Posterior cingulate gyrus (tissue), 11 donors: ENCODE results near the gene HEATR9.

ENCODE experiments used
- DNase-seq, 10 donors: peaks; one replicate each; pipeline versions ENCODE4 v3.0.0 to v3.0.0-alpha.2; 2020 to 2021; ENCODE audit warnings: mixed read lengths in 3 of 10
- intact Hi-C: fragments of 100-400 bp; cut with DNase I; formaldehyde crosslinking; loops from one replicate; pipeline ENCODE4 v1.15.1; 2023

The HEATR9 gene

DNA sequence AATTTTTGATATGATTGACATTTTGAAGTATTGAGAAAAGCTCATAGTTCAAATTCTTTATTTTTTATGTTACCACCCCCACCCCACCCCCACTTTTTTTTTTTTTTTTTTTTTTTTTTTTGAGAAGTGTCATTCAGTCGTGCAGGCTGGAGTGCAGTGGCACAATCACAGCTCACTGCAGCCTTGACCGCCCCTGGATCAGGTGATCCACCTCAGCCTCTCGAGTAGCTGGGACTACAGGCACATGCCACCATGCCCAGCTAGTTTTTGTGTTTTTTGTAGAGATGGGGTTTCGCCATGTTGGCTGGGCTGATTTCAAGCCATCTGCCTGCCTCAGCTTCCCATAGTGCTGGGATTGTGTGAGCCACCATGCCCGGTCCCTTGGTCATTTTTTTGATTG, 52.0 kb downstream of the HEATR9 start:
- DNase-seq, result no peak
- intact Hi-C loops, result no loop called here

DNA sequence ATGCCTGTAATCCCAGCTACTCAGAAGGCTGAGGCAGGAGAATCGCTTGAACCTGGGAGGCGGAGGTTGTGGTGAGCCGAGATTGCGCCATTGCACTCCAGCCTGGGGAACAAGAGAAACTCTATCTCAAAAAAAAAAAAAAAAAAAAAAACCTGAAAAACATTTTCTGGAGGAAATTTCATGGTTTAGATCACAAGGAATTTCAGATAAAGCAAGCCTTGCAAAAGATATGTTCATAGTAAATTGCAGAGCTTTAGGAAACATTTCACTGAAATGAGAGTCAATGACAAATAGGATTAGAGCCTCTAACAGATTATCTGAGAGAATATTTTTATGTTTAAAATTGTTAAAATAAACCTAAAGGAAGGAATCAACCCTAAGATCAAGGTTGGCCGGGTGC, 56.2 kb downstream of the HEATR9 start:
- no peak for DNase-seq
- intact Hi-C loops, result no loop called here

DNA sequence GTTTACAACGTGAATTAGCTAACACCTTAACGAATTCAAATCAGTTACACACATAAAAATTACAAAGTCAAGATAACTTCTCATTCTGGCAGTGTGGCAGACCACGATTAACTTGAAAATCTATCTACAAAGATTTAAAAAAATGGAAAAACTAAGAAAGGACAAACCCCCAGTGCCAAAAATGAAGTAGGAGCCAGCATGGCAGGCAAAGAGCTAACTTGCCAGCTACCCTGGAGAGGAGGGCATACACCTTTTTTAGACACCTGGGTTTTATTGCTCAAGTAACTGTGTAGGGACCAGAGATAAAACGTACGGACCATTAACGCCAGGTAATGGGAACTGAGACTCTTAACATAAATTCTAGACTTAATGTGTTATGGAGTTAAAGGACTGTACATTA, 56.9 kb downstream of the HEATR9 start:
- DNase-seq, result no peak
- intact Hi-C loops, result no loop called here

DNA sequence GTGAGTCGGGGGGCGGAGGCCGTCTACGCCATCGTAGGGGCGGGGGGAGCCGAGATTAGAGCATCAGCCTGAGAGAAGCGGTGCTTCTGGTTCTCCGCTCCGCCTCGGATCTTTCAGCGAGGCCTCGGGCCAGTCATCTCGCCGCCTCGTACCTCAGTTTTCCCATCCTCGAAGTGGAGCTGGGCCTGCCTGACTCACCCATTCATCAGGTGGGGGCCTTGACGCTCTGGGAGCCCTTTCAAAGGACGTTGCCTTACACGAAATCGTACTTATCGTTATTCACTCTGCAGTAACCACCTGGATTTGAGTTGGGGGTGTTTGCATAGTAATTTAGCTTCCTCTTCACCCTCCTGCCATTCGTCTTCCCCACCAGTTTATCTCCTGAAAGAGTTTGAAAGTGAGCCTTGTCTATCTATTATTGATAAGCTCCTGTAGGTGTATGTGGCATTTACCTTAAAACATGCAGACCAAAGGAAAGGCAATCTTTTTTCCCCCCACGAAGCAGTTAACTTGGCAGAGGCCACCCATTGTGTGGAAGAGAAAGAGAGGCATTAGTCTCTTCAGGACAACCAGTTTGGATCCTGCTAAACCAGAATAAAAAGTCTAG, 58.7 kb downstream of the HEATR9 start:
- DNase-seq, result no peak
- intact Hi-C loops, result loop anchor here (1.0 to 5.0 kb wide), 2 partner anchors 46 to 243 kb away; no protein-coding TSS in a partner anchor

DNA sequence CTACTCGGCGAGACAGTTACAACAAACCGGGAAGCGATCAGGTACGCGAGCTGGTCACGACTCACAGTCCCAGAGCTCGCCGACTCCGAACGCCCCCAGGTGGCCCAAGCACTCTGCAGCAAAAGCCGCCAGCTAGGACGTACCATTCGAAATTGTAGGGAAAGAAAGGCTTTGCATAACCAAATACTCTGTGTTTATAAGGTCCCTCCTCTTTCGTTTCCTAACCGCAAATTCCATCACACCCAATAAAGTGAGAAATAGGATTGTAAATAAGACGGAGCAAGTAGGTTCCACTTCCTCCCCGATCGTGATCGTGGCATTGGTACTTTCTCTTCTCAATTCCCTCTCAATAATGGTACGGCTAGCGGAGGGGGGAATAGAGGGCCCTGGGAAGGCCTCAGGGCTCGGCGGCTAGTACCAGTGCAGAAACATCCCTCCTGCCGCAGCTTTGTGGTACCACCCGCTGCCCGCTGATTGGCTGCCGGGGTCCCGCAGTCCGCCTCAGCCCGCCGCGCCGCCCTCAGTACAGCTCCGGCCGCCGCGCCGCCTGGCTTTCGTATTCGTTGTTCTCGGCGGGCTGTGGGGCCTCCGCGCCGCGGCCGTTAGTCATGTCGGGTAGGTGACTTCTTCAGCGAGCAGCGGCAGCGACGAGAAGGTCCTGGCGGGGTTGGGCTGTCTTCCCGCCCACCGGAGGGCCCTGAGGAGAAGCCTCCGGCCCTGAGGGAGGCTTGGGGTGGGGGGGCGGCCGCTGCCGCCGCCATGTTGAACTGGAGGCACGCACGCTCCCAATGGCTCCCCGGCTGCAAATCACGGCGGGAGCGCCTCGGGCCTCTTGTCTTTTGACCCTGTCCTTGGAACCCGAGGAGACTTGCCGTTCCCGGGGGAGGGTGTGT, 59.5 kb downstream of the HEATR9 start, which contains the start of gene TAF15:
Gene TAF15 (plus strand): TSS at position 523 of the 893 bp plus-strand sequence. CDS start 86 bp downstream, at position 609.
- peak; percentile 96 to 100 (median 98) for DNase-seq
- intact Hi-C loops, result loop anchor here (1.0 to 5.0 kb wide), 2 partner anchors 45 to 242 kb away; no protein-coding TSS in a partner anchor

DNA sequence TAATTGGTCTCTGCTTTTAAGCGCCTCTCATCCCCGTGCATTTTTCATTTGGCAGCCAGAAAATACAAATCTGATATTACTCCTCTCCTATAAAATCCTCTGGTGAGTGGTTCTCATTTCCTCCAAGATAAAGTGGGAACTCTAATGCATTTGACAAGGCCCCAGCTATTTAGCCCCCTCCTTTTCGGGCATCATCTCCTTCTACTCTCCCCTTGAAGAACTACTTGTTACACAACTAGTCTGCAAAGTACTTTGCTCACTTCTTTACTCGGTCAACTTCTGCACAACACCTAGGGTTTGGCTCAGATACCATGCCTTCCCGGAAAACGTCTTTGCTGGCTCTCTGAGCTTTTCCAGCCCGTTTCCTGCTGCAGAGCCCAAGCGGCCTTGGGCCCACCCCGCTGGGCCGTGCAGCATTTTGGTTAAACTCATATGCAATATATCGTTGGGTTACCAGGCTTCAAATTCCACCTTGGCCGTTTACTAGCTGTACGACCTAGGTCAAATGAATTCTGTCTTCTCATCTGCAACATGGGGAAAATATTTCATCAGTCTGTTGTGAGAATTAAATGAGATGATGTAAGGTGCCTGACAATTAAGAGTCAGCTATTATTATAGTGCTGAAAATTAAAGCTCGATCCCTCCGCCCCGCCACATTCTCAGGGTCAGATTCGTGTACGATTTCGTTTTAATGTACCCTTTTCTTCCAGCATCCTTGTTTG, 60.3 kb downstream of the HEATR9 start:
- DNase-seq, result no peak
- intact Hi-C loops, result loop anchor here (5.0 kb wide), 1 partner anchor 241 kb away; no protein-coding TSS in a partner anchor

DNA sequence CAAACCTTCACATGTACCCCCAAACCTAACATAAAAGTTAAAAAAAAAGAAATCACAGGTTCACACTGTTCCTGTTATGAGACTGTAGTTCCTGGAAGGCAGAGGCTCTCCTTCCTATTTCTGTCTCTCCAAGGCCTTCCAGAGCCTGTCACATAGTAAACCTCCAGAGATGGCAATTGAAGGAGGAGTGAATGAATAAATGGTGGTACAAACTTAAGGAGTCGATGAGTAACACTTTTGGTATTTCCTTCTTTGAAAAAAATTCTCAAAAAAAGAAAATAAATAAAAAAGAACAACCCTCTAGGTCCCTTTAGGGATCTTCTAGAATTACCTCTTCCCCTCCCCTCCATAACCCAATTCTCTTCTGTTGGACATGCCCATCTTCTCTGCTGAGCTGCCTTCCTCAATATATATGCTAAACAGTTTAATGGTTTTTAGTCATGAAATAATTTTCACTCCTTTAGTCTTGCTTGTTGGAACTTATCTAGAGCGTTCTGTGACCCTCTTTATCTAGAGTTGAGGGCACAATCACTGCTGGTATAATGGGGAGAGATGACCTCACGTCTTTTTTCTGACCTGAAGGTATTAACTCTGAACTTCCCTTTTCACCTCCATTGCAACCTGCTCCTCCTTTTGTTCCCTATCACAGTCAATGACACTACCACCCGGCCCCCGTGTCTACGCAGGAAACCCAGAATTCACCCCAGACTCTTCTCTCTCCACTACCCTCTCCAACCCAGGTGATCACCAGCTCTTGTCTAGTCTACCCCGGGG, 61.1 kb downstream of the HEATR9 start:
- intact Hi-C loops, result loop anchor here (5.0 kb wide), 1 partner anchor 240 kb away; no protein-coding TSS in a partner anchor
- DNase-seq, result no peak
